SK-N-SH (cell line): Measurements from ENCODE around the gene KRTAP4-16. TPM values are rescaled to one million over a fixed set of nuclear protein-coding genes. Genes with fewer than 3 reads are reported as not detected.

Experiments
- CTCF ChIA-PET: fragments of 300-600, 350-600 bp; formaldehyde crosslinking; extraction: SDS; loops from one replicate; lab custom pipeline; 2021; lab: Yijun Ruan, JAX
- POLR2A ChIA-PET: fragments of 350-600 bp; sonication (Branson Sonifier 250); formaldehyde crosslinking; extraction: SDS; loops from one replicate; lab custom pipeline; 2020; ENCODE audit warnings: antibody characterized with exemption, inconsistent platforms; lab: Yijun Ruan, JAX
- DNase-seq: peaks from one replicate; pipeline ENCODE4 v3.0.0; 2012
- H2AFZ ChIP-seq: fragments of 200-600 bp; sonication (generic); 2 replicates; pipeline ENCODE4 v1.8.1; 2016; ENCODE audit warnings: antibody characterized with exemption, mild to moderate bottlenecking, low read depth
- H3F3A ChIP-seq: fragments of 200-600 bp; sonication (generic); replicated peaks from 2 replicates; pipeline ENCODE3; 2016; ENCODE audit warnings: antibody characterized with exemption, mild to moderate bottlenecking; ENCODE audit not compliant: insufficient read depth
- H3K27ac ChIP-seq, 2 experiments: fragments of 200-500 bp in 1 of 2; fragments of 200-600 bp in 1 of 2; sonication (Bioruptor generic) in 1 of 2; sonication (generic), shearing (Covaris generic) in 1 of 2; 2 replicates each; pipeline versions ENCODE4 v1.5.1 to v1.6.1; 2014 to 2016; ENCODE audit warnings: low read depth in 2 of 2, inconsistent platforms in 1 of 2, low read length in 1 of 2, mild to moderate bottlenecking in 1 of 2, mixed read lengths in 1 of 2
- H3K27me3 ChIP-seq: fragments of 200-600 bp; sonication (generic), shearing (Covaris generic); 2 replicates; pipeline ENCODE4 v1.6.1; 2016; ENCODE audit warnings: mixed run types; ENCODE audit not compliant: insufficient read depth
- H3K36me3 ChIP-seq, 2 experiments: fragments of 200-500 bp in 1 of 2; fragments of 200-600 bp in 1 of 2; sonication (Bioruptor generic) in 1 of 2; sonication (generic) in 1 of 2; replicated peaks in 1 of 2; 2 replicates each; pipeline versions ENCODE3 to v1.5.1; 2014 to 2016; ENCODE audit warnings: low read length in 1 of 2, mild to moderate bottlenecking in 1 of 2; ENCODE audit not compliant: insufficient read depth in 2 of 2, control insufficient read depth in 1 of 2
- H3K4me1 ChIP-seq, 2 experiments: fragments of 200-500 bp in 1 of 2; fragments of 200-600 bp in 1 of 2; sonication (Bioruptor generic) in 1 of 2; sonication (generic), shearing (Covaris generic) in 1 of 2; 2 replicates each; pipeline versions ENCODE4 v1.5.1 to v1.6.1; 2014 to 2016; ENCODE audit warnings: low read depth in 1 of 2, low read length in 1 of 2, mixed run types in 1 of 2; ENCODE audit not compliant: insufficient read depth in 2 of 2, control insufficient read depth in 1 of 2
- H3K4me2 ChIP-seq: fragments of 200-600 bp; sonication (generic), shearing (Covaris generic); 2 replicates; pipeline ENCODE4 v1.6.1; 2017; ENCODE audit warnings: mixed run types
- H3K4me3 ChIP-seq, 2 experiments: fragments of 200-500 bp in 1 of 2; fragments of 200-600 bp in 1 of 2; sonication (Bioruptor generic) in 1 of 2; sonication (generic), shearing (Covaris generic) in 1 of 2; 2 replicates each; pipeline versions ENCODE4 v1.5.1 to v1.8.1; 2014 to 2016; ENCODE audit warnings: low read depth in 2 of 2, inconsistent platforms in 1 of 2, low read length in 1 of 2, mild to moderate bottlenecking in 1 of 2, mixed read lengths in 1 of 2, moderate library complexity in 1 of 2
- H3K79me2 ChIP-seq: fragments of 200-600 bp; sonication (generic); 2 replicates; pipeline ENCODE4 v1.8.1; 2017; ENCODE audit warnings: mild to moderate bottlenecking; ENCODE audit not compliant: insufficient read depth
- H3K9ac ChIP-seq: fragments of 200-600 bp; sonication (generic); 2 replicates; pipeline ENCODE4 v1.6.1; 2017; ENCODE audit warnings: mixed run types
- H3K9me2 ChIP-seq: fragments of 200-600 bp; sonication (generic); 2 replicates; pipeline ENCODE4 v1.6.1; 2017; ENCODE audit warnings: mixed run types
- H3K9me3 ChIP-seq: fragments of 200-600 bp; sonication (generic); 2 replicates; pipeline ENCODE4 v1.6.1; 2017; ENCODE audit warnings: mixed run types, mild to moderate bottlenecking, moderate library complexity
- H4K20me1 ChIP-seq: fragments of 200-600 bp; sonication (generic); 2 replicates; pipeline ENCODE4 v1.6.1; 2017; ENCODE audit warnings: mild to moderate bottlenecking, mixed run types; ENCODE audit not compliant: insufficient read depth
- EP300 ChIP-seq, 2 experiments: IDR thresholded peaks; 2 replicates each; pipeline versions ENCODE4 v1.4.0 to v1.6.1; 2012; ENCODE audit warnings: borderline replicate concordance in 1 of 2, low read depth in 1 of 2, low read length in 1 of 2
- JUND ChIP-seq: IDR thresholded peaks from 2 replicates; pipeline ENCODE4 v1.4.0; 2012
- MXI1 ChIP-seq: IDR thresholded peaks from 2 replicates; pipeline ENCODE4 v1.6.1; 2012; ENCODE audit warnings: mild to moderate bottlenecking, low read depth, low read length, improper control_type of control experiment
- NRF1 ChIP-seq: IDR thresholded peaks from 2 replicates; pipeline ENCODE4 v1.6.1; 2012; ENCODE audit warnings: low read depth, mild to moderate bottlenecking, low read length
- POLR2AphosphoS5 ChIP-seq: IDR thresholded peaks from 2 replicates; pipeline ENCODE4 v1.6.1; 2012; ENCODE audit warnings: low read depth, low read length
- RCOR1 ChIP-seq: fragments of 150-350 bp; IDR thresholded peaks from 2 replicates; pipeline ENCODE4 v1.6.1; 2017; ENCODE audit warnings: antibody characterized with exemption, low read length
- RFX5 ChIP-seq: IDR thresholded peaks from 2 replicates; pipeline ENCODE4 v1.6.1; 2012; ENCODE audit warnings: mild to moderate bottlenecking, improper control_type of control experiment, low read length
- TAF1 ChIP-seq: IDR thresholded peaks from 2 replicates; pipeline ENCODE4 v1.6.1; 2012; ENCODE audit warnings: low read depth, mild to moderate bottlenecking, low read length, moderate library complexity, borderline replicate concordance
- YY1 ChIP-seq: IDR thresholded peaks from 2 replicates; pipeline ENCODE4 v1.4.0; 2012; ENCODE audit warnings: low read depth, mild to moderate bottlenecking
- WGBS: methylation state at CpG from one replicate; pipeline ENCODE4 v1.1.6; 2017; ENCODE audit warnings: low lambda C conversion rate; 5-methylcytosine and 5-hydroxymethylcytosine counted together
- polyA plus RNA-seq, 3 experiments: library from polyadenylated mRNA; depleted of rRNA; stranded (reverse); fragments of >200 nt; gene quantifications; 2 replicates each; pipeline ENCODE4 v1.2.3, GENCODE V29; 2012
- TF ChIP-seq, protein P1 (sequence below): fragments of 150-350 bp; IDR thresholded peaks from 2 replicates; pipeline ENCODE4 v1.6.1; 2016; ENCODE audit warnings: mild to moderate bottlenecking, low read depth, low read length
- TF ChIP-seq, protein P2 (sequence below): IDR thresholded peaks from 2 replicates; pipeline ENCODE4; 2012
- TF ChIP-seq, protein P3 (sequence below): IDR thresholded peaks from 2 replicates; pipeline ENCODE4 v1.4.0; 2012; ENCODE audit warnings: low read depth, borderline replicate concordance
- TF ChIP-seq, protein P4 (sequence below): fragments of 150-350 bp; IDR thresholded peaks from 2 replicates; pipeline ENCODE4 v1.6.1; 2017; ENCODE audit warnings: antibody characterized with exemption, low read length, low read depth, borderline replicate concordance

Gene KRTAP4-16
- polyA plus RNA-seq, 1 of the 3 experiments (the other 2 are of a cell fraction) = not detected

DNA sequence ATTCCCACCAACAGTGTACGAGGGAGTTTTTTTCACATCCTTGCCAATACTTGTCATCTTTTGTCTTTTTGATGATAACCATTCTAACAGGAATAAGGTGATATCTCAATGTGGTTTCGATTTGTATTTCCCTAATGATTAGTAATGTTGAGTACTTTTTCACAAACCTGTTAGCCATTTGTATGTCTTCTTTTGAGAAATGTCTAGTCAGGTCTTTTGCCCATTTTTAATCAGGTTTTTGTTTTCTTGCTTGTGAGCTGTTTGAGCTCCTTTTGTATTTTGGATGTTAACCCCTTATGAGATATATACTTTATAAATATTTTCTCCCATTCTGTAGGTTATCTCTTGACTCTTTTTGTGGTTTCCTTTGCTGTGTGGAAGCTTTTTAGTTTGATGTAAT, 49.5 kb upstream of the KRTAP4-16 start (continued):
- TF ChIP-seq, protein P1, sequence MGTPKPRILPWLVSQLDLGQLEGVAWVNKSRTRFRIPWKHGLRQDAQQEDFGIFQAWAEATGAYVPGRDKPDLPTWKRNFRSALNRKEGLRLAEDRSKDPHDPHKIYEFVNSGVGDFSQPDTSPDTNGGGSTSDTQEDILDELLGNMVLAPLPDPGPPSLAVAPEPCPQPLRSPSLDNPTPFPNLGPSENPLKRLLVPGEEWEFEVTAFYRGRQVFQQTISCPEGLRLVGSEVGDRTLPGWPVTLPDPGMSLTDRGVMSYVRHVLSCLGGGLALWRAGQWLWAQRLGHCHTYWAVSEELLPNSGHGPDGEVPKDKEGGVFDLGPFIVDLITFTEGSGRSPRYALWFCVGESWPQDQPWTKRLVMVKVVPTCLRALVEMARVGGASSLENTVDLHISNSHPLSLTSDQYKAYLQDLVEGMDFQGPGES = no peak
- no peak for TF ChIP-seq EP300 (IDR thresholded peaks at IDR 0.05; ENCODE audit: borderline replicate concordance in 1 of 2, low read depth in 1 of 2, low read length in 1 of 2)
- no peak for TF ChIP-seq NRF1
- TF ChIP-seq, protein P2, sequence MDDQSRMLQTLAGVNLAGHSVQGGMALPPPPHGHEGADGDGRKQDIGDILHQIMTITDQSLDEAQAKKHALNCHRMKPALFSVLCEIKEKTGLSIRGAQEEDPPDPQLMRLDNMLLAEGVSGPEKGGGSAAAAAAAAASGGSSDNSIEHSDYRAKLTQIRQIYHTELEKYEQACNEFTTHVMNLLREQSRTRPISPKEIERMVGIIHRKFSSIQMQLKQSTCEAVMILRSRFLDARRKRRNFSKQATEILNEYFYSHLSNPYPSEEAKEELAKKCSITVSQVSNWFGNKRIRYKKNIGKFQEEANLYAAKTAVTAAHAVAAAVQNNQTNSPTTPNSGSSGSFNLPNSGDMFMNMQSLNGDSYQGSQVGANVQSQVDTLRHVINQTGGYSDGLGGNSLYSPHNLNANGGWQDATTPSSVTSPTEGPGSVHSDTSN = no peak
- TF ChIP-seq, protein P3, sequence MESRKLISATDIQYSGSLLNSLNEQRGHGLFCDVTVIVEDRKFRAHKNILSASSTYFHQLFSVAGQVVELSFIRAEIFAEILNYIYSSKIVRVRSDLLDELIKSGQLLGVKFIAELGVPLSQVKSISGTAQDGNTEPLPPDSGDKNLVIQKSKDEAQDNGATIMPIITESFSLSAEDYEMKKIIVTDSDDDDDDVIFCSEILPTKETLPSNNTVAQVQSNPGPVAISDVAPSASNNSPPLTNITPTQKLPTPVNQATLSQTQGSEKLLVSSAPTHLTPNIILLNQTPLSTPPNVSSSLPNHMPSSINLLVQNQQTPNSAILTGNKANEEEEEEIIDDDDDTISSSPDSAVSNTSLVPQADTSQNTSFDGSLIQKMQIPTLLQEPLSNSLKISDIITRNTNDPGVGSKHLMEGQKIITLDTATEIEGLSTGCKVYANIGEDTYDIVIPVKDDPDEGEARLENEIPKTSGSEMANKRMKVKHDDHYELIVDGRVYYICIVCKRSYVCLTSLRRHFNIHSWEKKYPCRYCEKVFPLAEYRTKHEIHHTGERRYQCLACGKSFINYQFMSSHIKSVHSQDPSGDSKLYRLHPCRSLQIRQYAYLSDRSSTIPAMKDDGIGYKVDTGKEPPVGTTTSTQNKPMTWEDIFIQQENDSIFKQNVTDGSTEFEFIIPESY = no peak
- TF ChIP-seq, protein P4, sequence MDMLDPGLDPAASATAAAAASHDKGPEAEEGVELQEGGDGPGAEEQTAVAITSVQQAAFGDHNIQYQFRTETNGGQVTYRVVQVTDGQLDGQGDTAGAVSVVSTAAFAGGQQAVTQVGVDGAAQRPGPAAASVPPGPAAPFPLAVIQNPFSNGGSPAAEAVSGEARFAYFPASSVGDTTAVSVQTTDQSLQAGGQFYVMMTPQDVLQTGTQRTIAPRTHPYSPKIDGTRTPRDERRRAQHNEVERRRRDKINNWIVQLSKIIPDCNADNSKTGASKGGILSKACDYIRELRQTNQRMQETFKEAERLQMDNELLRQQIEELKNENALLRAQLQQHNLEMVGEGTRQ = no peak
- TF ChIP-seq JUND = no peak
- TF ChIP-seq RCOR1 = no peak
- TF ChIP-seq POLR2AphosphoS5 = no peak
- no peak for TF ChIP-seq YY1
- no peak for TF ChIP-seq TAF1

DNA sequence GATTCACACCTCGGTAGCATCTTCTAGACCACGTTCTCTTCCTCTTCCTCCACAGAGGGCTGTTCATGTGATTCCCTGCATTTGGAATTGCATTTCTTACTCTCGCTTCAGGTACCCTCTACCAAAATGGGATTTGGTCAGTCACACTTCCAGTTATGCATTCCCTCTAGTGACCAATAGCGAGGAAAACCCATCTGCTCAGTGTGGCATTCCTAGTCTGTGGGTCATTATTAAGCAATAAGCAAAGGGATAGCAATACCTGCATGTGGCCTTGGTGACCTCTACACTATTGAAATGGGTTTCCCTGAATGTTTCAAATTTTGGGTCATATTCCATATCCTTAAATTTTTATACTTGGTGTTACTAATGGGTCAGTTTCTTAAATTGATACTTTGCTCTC, 48.0 kb upstream of the KRTAP4-16 start:
- H3K4me2 ChIP-seq = no peak overlapping the region
- no peak overlapping the region for H3K27ac ChIP-seq
- no peak for DNase-seq
- TF ChIP-seq MXI1 (no peak), RFX5 (no peak)
- no peak overlapping the region for H2AFZ ChIP-seq
- H3K36me3 ChIP-seq = no peaks in the 10 kb centered on the region
- no peaks in the 10 kb centered on the region for H4K20me1 ChIP-seq
- H3K79me2 ChIP-seq = no peaks in the 10 kb centered on the region
- no peak overlapping the region for H3K4me3 ChIP-seq
- H3F3A ChIP-seq = no peaks in the 10 kb centered on the region
- no peaks in the 10 kb centered on the region for H3K9me2 ChIP-seq
- CTCF ChIA-PET = no interaction called here
- no peaks in the 10 kb centered on the region for H3K9me3 ChIP-seq
- WGBS = 15% methylated on average over 4 of the region's 4 CpGs
- 0 out of 2 replicates have a peak, but pooled peaks cover 4% of the 10 kb centered on the region for H3K27me3 ChIP-seq
- H3K9ac ChIP-seq = no peak overlapping the region
- H3K4me1 ChIP-seq = no peaks in the 10 kb centered on the region
- POLR2A ChIA-PET = no interaction called here
